IMR-90 (cell line): ENCODE measurements around the gene THOC6.

Experiments used
- CTCF ChIP-seq: conservative IDR thresholded peaks from 2 replicates; pipeline ENCODE4 v1.5.1; 2012; ENCODE audit warnings: mild to moderate bottlenecking, low read depth, low read length, improper control_type of control experiment
- POLR2A ChIP-seq: IDR thresholded peaks from 2 replicates; pipeline ENCODE4 v1.6.1; 2012; ENCODE audit warnings: mild to moderate bottlenecking, low read depth, low read length
- RAD21 ChIP-seq: IDR thresholded peaks from 2 replicates; pipeline ENCODE4 v1.6.1; 2012; ENCODE audit warnings: low read length, improper control_type of control experiment
- RFX5 ChIP-seq: IDR thresholded peaks from 2 replicates; pipeline ENCODE4 v1.8.0; 2012; ENCODE audit warnings: low read depth, mild to moderate bottlenecking, low read length, moderate library complexity
- SMC3 ChIP-seq: fragments of 150-350 bp; IDR thresholded peaks from 2 replicates; pipeline ENCODE4 v1.6.1; 2016; ENCODE audit warnings: low read depth, mild to moderate bottlenecking, antibody characterized with exemption, low read length, moderate library complexity

- TF ChIP-seq RFX5 (no peak), CTCF (no peak), RAD21 (no peak), SMC3 (no peak), POLR2A (no peak; the same call in 1 of the 2 replicates)
Measured at GRCh38 chr16:3029491-3030221, 5.8 kb downstream of the THOC6 start.
